ENCODE results near the gene CXXC1.
"Not testable (repeated sequence)": the region's sequence is repeated elsewhere in the genome, so short reads cannot be mapped to it uniquely, and the experiment has no call there.

The CXXC1 gene

DNA sequence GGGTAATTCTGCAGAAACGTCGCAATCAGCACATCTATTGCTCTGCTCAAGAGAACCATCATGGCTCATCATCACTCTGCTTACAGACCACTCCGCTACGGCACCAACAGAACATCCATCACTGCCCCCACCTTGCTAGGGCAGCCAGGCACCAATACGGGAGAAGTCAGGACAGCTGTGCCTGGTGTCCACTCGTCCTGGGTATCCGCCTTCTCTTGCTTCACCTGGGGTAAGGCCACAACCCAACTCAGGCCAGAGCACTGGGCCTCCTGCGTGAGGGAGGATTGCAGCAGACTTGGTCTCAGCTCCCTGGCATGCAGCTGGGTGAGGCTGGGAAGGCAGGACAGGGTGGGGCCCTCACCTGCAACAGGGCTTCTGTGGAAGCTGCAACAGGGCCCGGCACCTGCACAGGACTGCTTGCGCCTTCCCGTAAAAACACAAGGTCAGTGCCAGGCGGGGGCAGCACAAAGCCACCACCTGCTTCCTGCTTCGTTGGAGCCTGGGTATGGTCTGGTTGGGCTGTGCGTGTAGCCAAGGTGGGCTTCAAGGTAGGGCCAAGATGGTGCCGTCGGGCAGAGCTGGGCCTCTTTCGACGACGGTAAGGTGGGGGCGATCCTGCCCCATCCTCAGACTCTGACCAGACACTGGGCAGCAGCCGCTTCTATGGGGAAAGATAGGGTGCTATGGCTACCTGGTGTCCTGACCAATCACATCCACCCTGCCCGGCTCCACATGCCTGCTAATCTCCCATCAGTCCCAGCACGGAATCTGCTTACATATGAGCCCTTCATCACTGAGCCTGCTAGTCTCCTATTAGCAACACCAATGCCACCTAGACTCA lies 14.1 kb downstream of the CXXC1 start:
- FAIRE-seq, result no peak

DNA sequence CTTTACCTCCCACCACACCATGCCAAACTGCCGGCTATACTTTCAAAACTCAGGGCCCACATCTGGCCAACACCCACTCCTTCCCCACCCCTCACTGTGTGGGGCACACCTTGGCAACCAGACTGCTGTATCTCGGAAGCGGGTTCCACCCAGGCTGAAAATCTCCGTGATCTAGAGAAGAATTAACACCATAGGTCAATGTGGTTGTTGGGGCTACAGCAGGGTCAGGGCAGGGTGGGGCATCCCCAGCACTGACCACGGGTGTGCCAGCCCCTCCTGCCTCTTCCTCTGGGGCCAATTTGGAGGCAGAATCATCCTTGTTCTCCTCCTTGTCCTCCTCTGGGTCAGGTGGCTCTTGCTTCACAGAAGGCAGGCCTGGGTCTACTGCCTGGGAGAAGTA lies 14.9 kb downstream of the CXXC1 start:
- FAIRE-seq, result no peak

DNA sequence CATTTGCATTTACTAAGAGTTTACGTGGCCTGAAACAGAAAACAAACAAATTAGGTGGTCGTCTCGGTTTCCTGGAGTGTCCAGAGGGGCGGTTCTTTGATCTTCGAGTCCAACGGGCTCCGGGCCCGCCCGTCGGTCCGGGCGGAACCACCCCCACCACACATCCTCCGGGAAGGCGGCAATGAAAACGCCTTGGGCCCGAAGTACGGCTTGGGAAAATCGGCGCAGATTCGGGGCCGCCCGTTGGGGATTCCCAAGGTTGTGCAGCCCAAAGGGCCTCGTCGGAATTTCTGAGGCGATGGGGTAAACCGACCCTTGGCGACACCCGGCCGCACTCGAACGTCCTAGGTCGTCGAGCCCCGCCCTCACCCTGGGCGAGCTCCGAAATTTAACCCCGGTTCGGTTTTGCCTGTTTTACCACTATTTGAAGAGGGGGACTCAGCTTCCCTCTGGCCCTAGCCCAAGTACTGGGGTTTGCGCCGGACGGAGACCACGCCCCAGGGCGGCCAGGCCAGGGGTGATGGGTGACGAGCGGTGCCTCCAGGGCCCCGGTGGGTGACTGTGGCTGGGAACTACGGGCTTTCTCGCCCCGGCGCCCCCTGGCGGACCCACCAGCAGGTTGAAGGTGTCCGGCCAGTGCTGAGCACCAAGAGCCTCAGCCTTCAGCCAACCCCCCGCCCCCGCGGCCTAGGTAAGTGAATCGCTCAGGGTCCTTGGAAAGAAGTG lies 19.3 kb downstream of the CXXC1 start:
- FAIRE-seq, result no peak

DNA sequence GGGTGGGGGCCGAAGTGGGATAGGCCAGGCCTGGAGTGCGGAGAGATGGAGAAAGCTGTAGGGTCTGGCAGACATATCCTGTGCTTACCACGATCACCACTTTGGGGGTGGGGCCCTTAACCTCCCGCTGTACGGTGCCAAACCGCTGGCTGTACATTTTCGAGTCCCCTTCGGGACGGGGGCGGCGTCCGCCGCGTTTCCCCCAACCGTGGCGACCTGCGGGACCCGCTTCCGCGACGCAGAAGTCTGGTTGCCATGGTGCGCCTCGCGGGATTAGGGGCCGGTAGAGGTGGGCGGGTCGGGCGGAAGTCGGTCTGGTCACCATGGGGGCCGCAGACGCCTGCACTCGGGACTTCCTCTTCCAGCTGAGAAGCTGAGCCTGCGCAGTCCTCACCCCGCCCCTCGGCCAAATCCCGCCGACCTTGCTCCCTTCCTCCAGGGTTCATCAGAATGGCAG lies 21.2 kb downstream of the CXXC1 start, which contains the start of gene CFAP53:
CFAP53 (minus strand) TSS at position 248 of the 457 bp plus-strand sequence; CDS start at position 157, 91 bp downstream.
- FAIRE-seq, result peak; percentile 33

DNA sequence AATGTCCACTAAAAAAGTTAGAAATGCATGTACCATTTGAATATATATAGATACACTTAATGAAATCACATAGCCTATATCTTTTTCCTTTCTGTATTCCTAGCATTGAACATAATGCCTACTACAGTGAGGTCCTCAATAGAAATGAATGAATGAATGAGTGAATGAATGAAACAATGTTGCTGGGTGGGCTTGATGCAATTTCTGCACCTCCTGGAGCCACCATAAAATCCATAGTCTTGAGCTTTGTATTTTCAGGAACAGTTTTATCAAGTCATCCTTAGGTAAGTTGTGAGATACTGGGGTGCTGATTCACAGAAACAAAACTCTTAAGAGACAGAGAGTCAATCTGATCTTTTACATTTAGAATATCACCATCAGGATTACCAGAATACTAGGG lies 24.5 kb downstream of the CXXC1 start:
- no peak for FAIRE-seq

DNA sequence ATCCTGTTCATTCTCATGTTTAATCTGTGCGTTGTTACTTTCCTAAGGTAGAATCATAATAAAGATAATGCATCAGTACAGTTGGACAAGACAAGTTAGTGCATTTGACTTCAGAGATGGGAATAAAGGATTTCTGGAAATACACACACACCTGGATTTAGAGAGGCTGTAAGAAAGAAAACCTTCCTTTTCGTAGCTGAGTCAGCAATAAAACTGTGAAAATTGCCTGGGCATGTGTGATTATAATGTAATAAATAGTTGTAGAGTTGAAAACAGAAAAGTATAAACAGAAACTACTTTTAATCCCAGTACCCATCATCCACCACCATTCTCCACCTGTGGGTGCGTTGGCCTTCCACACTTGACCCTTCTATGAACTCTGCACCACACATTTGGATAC lies 36.6 kb downstream of the CXXC1 start:
- FAIRE-seq, result no peak

DNA sequence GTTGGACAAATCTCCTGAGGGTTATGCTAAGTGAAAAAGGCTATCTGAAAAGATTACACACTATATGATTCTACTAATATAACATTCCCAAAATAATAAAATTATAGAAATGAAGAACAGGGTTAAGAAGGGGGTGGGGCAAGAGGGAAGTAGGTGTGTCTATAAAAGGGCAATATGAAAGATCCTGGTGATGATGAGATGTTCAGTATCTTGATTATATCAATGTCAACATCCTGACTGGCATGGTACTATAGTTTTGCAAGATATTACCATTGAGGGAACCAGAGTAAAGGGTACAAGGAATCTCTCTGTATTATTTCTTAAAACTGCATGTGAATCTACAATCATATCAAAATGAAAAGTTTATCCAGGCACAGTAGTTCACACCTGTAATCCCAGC lies 37.9 kb downstream of the CXXC1 start:
- FAIRE-seq, result no peak

DNA sequence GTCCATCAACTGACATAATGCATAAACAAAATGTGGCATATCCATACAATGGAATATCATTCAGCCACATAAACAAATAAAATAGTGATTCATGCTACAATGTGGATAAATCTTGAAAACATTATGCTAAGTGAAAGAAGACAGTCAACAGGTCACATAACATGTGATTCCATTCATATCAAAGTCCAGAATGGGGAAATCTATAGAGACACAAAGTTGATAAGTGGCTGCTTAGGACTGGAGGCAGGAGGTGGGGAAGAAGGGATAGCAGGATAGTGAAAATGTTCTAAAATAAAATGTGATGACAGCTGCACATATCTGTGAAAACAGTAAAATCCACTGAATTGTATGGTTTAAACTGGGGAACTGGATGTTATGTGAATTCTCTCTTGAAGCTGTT lies 39.9 kb downstream of the CXXC1 start:
- FAIRE-seq, result no peak

DNA sequence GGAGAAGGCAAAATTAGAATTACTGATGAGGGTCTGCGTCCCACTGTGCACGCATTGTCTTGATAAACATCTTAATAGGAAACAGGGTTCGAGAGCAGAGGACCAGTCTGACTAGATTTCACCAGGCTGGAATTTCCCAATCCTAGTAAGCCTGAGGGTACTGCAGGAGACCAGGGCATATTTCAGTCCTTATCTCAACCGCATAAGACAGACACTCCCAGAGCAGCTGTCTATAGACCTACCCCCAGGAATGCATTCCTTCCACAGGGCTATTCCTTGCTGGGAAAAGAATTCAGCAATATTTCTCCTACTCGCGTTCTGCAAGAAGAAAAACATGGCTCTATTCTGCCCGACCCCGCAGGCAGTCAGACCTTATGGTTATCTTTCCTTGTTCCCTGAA lies 45.7 kb downstream of the CXXC1 start:
- not testable (repeated sequence) for FAIRE-seq

DNA sequence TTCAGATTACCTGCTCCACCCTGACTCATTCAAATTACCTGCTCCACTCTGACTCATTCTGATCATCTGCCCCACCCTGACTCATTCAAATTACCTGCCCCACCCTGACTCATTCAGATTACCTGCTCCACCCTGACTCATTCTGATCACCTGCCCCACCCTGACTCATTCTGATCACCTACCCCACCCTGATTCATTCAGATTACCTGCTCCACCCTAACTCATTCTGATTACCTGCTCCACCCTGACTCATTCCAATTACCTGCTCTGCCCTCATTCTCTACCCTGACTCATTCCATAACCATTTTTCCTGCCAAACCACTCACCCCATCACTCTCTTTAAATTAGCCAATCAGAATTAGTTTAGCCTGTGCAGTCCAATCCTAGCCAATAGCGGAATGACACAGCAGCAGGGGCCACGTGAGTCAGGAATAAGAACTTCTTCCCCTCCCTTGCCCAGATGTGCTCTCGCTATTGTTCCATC lies 47.4 kb downstream of the CXXC1 start:
- FAIRE-seq, result no peak

DNA sequence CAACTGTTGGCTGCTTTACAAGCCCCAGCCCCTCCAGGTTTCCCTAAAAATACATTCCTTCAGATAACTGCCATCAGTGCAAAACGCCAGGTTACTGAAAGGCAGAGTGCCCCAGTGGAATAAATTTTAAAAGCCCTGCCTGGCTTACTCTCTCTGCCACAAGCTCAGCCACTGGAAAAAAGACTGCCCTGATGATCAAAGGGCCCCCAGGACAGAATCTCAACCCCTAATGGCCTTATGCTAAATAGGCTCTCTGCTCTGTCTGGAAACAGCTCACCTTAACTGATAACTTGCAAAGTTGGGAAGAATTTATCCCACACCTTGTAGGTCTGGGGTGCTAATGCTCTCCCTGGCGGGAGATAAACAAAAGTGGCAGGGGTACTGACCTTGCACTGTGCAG lies 55.1 kb downstream of the CXXC1 start:
- no peak for FAIRE-seq
